ENCODE results near the gene MMP24. TPM values are rescaled to one million over a fixed set of nuclear protein-coding genes. Genes with fewer than 3 reads are reported as not detected.
"Not testable (repeated sequence)": the region's sequence is repeated elsewhere in the genome, so short reads cannot be mapped to it uniquely, and the experiment has no call there.

The MMP24 gene
- total RNA-seq, 2 experiments from 2014 or later: not detected

DNA sequence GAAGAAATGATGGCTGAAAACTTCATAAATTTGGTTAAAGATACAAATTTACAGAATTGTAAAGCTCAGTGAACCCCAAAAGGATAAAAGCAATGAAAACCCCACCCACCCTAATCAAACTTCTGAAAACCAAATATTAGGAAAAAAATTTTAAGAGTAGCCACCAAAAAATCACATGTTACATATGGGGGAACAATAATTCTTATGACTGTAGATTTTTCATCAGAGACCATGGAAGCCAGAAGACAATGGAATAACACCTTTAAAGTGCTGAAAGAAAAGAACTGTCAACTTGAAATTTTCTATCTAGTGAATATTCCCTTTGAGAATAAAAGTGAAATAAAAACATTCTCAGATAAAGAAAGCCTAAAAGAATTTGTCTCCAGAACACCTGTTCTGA is 30.2 kb upstream of the MMP24 start:
- POLR2A ChIA-PET: interaction anchor here (0.6 kb wide), 1 partner anchor 1129 kb away, joined by 3 read pairs; no protein-coding TSS in a partner anchor
- CTCF ChIA-PET: no interaction called here
- no peak for DNase-seq
- peaks cover 16 to 21% of the 10 kb centered on the region in 2 experiments for H3K9me3 ChIP-seq (ENCODE audit: control insufficient read depth in 1 of 2, insufficient read depth in 1 of 2, low read length in 2 of 2)
- Mint-ChIP-seq H3K4me1 (ENCODE audit: low read depth) (no peaks in the 10 kb centered on the region), H3K36me3 (ENCODE audit: low read depth) (peaks cover 59% of the 10 kb centered on the region), H3K4me3 (no peak overlapping the region), H3K27ac (no peak overlapping the region), H3K27me3 (no peaks in the 10 kb centered on the region), H3K9me3 (peaks cover 8% of the 10 kb centered on the region)
- TF ChIP-seq, protein P1, sequence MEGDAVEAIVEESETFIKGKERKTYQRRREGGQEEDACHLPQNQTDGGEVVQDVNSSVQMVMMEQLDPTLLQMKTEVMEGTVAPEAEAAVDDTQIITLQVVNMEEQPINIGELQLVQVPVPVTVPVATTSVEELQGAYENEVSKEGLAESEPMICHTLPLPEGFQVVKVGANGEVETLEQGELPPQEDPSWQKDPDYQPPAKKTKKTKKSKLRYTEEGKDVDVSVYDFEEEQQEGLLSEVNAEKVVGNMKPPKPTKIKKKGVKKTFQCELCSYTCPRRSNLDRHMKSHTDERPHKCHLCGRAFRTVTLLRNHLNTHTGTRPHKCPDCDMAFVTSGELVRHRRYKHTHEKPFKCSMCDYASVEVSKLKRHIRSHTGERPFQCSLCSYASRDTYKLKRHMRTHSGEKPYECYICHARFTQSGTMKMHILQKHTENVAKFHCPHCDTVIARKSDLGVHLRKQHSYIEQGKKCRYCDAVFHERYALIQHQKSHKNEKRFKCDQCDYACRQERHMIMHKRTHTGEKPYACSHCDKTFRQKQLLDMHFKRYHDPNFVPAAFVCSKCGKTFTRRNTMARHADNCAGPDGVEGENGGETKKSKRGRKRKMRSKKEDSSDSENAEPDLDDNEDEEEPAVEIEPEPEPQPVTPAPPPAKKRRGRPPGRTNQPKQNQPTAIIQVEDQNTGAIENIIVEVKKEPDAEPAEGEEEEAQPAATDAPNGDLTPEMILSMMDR (IDR thresholded peaks at IDR 0.05): no peak
- H3K27ac ChIP-seq (ENCODE audit: low read depth in 1 of 2, low read length in 2 of 2): no peak overlapping the region
- no peaks in the 10 kb centered on the region for H3K4me1 ChIP-seq (ENCODE audit: insufficient read depth, low read length)
- no peaks in the 10 kb centered on the region for H3K36me3 ChIP-seq (ENCODE audit: insufficient read depth, low read length)
- no peak for ATAC-seq (ENCODE audit: poor library complexity)
- H3K4me3 ChIP-seq (ENCODE audit: low read length): no peak overlapping the region
- intact Hi-C loops (cut with DNase I, micrococcal nuclease): no loop called here
- no peaks in the 10 kb centered on the region for H3K27me3 ChIP-seq (ENCODE audit: control insufficient read depth in 1 of 2, insufficient read depth in 2 of 2, low read length in 2 of 2)

DNA sequence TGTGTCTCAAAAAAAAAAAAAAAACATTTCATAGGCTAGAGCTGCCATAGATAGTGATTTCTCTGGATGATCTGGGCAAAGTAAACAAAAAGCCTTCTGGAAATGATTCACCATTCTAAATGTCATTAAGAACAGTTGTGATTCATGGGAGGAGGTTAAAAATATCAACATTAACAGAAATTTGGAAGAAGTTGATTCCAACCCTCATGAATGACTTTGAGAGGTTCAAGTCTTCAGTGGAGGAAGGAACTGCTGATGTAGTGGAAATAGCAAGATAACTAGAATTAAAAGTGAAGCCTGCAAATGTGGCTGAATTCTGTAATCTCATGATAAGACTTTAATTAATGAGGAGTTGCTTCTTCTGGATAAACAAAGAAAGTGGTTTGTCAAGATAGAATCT is 26.8 kb upstream of the MMP24 start:
- Histone ChIP-seq H3K4me1 (ENCODE audit: insufficient read depth, low read length) (no peaks in the 10 kb centered on the region), H3K27ac (ENCODE audit: low read depth in 1 of 2, low read length in 2 of 2) (no peak overlapping the region), H3K9me3 (ENCODE audit: control insufficient read depth in 1 of 2, insufficient read depth in 1 of 2, low read length in 2 of 2) (peaks cover 16 to 21% of the 10 kb centered on the region in 2 experiments), H3K27me3 (ENCODE audit: control insufficient read depth in 1 of 2, insufficient read depth in 2 of 2, low read length in 2 of 2) (no peaks in the 10 kb centered on the region), H3K36me3 (ENCODE audit: insufficient read depth, low read length) (no peaks in the 10 kb centered on the region), H3K4me3 (ENCODE audit: low read length) (no peak overlapping the region)
- H3K27me3 Mint-ChIP-seq: no peaks in the 10 kb centered on the region
- DNase-seq: no peak
- intact Hi-C loops (cut with DNase I, micrococcal nuclease): no loop called here
- ChIA-PET POLR2A (no interaction called here), CTCF (no interaction called here)
- TF ChIP-seq, protein P1 (IDR thresholded peaks at IDR 0.05): no peak
- no peak for ATAC-seq (ENCODE audit: poor library complexity)
- H3K9me3 Mint-ChIP-seq: peaks cover 8% of the 10 kb centered on the region
- peaks cover 38% of the 10 kb centered on the region for H3K36me3 Mint-ChIP-seq (ENCODE audit: low read depth)
- no peak overlapping the region for H3K27ac Mint-ChIP-seq
- H3K4me1 Mint-ChIP-seq (ENCODE audit: low read depth): no peaks in the 10 kb centered on the region
- H3K4me3 Mint-ChIP-seq: no peak overlapping the region

GRCh38 chr20:35200267-35200666 is 26.2 kb upstream of the MMP24 start:
- ChIA-PET CTCF (no interaction called here), POLR2A (no interaction called here)
- Histone ChIP-seq H3K4me1 (ENCODE audit: insufficient read depth, low read length) (no peaks in the 10 kb centered on the region), H3K27ac (ENCODE audit: low read depth in 1 of 2, low read length in 2 of 2) (no peak overlapping the region), H3K4me3 (ENCODE audit: low read length) (no peak overlapping the region), H3K27me3 (ENCODE audit: control insufficient read depth in 1 of 2, insufficient read depth in 2 of 2, low read length in 2 of 2) (no peaks in the 10 kb centered on the region), H3K36me3 (ENCODE audit: insufficient read depth, low read length) (no peaks in the 10 kb centered on the region), H3K9me3 (ENCODE audit: control insufficient read depth in 1 of 2, insufficient read depth in 1 of 2, low read length in 2 of 2) (peaks cover 16 to 21% of the 10 kb centered on the region in 2 experiments)
- TF ChIP-seq, protein P1 (IDR thresholded peaks at IDR 0.05): no peak
- Mint-ChIP-seq H3K27me3 (no peaks in the 10 kb centered on the region), H3K36me3 (ENCODE audit: low read depth) (peaks cover 34% of the 10 kb centered on the region), H3K4me1 (ENCODE audit: low read depth) (no peaks in the 10 kb centered on the region), H3K9me3 (peaks cover 8% of the 10 kb centered on the region), H3K4me3 (no peak overlapping the region), H3K27ac (no peak overlapping the region)
- ATAC-seq (ENCODE audit: poor library complexity) (no peak), DNase-seq (no peak)
- intact Hi-C loops (cut with DNase I, micrococcal nuclease): no loop called here

DNA sequence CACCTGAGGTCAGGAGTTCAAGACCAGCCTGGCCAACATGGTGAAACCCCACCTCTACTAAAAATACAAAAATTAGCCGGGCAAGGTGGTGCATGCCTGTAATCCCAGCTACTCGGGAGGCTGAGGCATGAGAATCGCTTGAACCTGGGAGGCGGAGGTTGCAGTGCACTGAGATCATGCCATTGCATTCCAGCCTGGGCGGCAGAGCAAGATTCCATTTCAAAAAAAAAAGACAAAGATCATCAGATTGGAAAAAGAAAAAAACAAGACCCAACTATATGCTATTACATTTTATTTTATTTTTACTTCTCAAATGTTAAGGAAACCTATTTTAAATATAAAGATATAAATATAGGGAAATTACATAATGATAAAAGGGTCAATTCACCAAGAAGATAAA is 25.0 kb upstream of the MMP24 start:
- H3K9me3 ChIP-seq (ENCODE audit: control insufficient read depth in 1 of 2, insufficient read depth in 1 of 2, low read length in 2 of 2): peaks cover 11 to 14% of the 10 kb centered on the region in 2 experiments
- CTCF ChIA-PET; H3K27ac ChIP-seq (ENCODE audit: low read depth in 1 of 2, low read length in 2 of 2); DNase-seq; H3K9me3 Mint-ChIP-seq; H3K27ac Mint-ChIP-seq; intact Hi-C loops (cut with DNase I, micrococcal nuclease); H3K27me3 Mint-ChIP-seq; H3K4me1 Mint-ChIP-seq (ENCODE audit: low read depth); H3K36me3 ChIP-seq (ENCODE audit: insufficient read depth, low read length); H3K4me3 ChIP-seq (ENCODE audit: low read length); H3K4me3 Mint-ChIP-seq; ATAC-seq (ENCODE audit: poor library complexity); H3K4me1 ChIP-seq (ENCODE audit: insufficient read depth, low read length); H3K27me3 ChIP-seq (ENCODE audit: control insufficient read depth in 1 of 2, insufficient read depth in 2 of 2, low read length in 2 of 2); POLR2A ChIA-PET: not testable (repeated sequence)
- peaks cover 30% of the 10 kb centered on the region for H3K36me3 Mint-ChIP-seq (ENCODE audit: low read depth)

All from CD4-positive, alpha-beta T cell (primary cell).